Urinary bladder (tissue), 4 donors: ENCODE results near the gene LCP2. TPM values are rescaled to one million over a fixed set of nuclear protein-coding genes. Genes with fewer than 3 reads are reported as not detected.
A peak's percentile ranks its signal among the peaks of the same experiment; 100 is the strongest.

Experiments used
- DNase-seq: peaks from one replicate; pipeline ENCODE4 v3.0.0-alpha.2; 2015; ENCODE audit errors: extremely low spot score
- H3K27ac ChIP-seq: one replicate; pipeline ENCODE4 v1.5.1; 2013; ENCODE audit warnings: low read depth, mild to moderate bottlenecking, moderate library complexity
- H3K36me3 ChIP-seq: one replicate; pipeline ENCODE4 v1.6.1; 2013; ENCODE audit warnings: mild to moderate bottlenecking, moderate library complexity; ENCODE audit not compliant: insufficient read depth
- H3K4me1 ChIP-seq: one replicate; pipeline ENCODE4 v1.6.1; 2013; ENCODE audit warnings: mild to moderate bottlenecking, moderate library complexity; ENCODE audit not compliant: insufficient read depth
- H3K4me3 ChIP-seq: one replicate; pipeline ENCODE4 v1.5.1; 2013; ENCODE audit warnings: low read depth, low read length
- WGBS: extraction: QIAGEN DNeasy Blood & Tissue Kit; methylation state at CpG from one replicate; pipeline ENCODE4 v1.1.7; 2013; 5-methylcytosine and 5-hydroxymethylcytosine counted together
- polyA plus RNA-seq: library from polyadenylated mRNA; stranded (reverse); fragments of 200-250 nt; gene quantifications from one replicate; pipeline ENCODE4 v1.2.3, GENCODE V29; 2013
- total RNA-seq: library from RNA; depleted of rRNA; stranded (reverse); fragments of >200 nt; gene quantifications from one replicate; pipeline ENCODE4 v1.2.3, GENCODE V29; 2014
- donor health status: healthy with polysubstance abuse.
- donor health status: healthy.

Gene LCP2
- total RNA-seq (8.4 TPM), polyA plus RNA-seq (8.5 TPM)

DNA sequence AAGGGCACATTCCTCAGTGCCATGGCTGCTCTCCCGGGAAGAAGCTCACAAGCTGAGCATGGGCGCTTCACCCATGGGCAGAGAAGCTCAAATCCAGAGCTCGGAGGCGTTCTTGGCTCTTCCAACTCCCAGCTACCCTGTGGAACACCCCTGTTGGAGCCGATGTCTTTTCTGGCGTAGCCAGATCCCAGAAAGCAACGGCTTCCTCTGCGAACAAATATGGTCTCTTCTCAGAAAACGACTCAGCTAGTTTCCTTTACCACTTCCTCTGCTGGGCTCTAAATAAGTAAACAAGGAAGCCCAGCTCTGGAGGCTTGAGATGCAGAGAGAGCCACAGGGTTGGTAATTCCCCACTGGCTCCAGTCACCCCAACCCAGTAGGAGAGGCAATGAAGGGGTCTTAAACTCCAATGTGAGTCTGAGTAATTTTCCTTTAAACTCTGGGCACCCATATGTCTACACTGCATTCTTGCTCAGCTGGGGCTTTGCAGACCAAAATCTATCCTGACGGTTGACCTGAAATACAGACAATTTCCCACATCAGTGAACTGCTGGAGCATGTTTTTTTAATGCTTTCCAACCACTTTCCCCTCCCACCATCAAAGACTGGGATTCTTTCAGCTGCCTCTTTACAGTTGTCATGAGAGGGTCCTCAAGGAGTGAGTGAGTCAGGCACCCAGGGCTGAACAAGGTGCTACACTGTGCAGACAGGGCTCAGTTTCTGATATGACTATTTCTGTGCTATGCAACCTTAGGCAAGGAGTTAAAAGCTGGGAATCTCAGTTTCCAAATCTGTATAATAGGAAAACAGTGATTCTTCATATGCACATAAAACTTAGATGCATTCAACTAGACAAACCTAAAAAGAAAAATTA, at the start of gene LCP2:
Gene LCP2 (minus strand): TSS at position 189 of the 874 bp plus-strand sequence. CDS start 166 bp downstream, at position 23.
- Histone ChIP-seq H3K27ac (peak within 1 kb of the TSS; percentile 49), H3K4me3 (peak within 1 kb of the TSS; percentile 35), H3K4me1 (no peaks in the 10 kb centered on the region), H3K36me3 (no peaks in the 10 kb centered on the region)
- DNase-seq: no peak
- WGBS: 70% methylated on average over 10 of the region's 10 CpGs

DNA sequence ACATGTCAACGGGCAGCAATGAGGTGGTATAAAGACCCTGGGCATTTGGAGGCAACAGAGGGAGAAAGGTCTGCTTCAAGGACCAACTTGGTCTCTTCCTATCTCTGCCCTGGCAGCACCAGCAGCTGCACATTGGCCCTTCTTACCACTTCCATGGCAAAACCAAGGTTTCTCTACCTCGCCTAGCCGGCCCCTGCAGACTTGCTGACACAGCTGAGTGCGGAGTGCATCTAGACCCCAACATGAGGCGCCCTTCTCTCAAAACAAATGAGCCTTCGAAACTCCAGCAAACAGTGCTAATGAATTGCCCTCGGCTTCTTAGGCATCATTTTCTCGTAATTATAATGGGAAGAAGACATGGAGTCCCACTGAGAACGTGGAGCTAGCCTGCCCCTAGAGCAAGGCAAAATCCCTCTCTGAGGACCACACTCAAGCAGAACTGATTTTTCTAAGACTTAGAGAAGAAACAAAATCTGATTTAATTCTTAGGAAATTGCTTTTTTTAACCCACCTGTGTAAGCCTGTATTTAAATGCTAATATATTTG, 49.5 kb upstream of the LCP2 start:
- no peak overlapping the region for H3K4me3 ChIP-seq
- H3K4me1 ChIP-seq: no peaks in the 10 kb centered on the region
- no peak for DNase-seq
- no peaks in the 10 kb centered on the region for H3K36me3 ChIP-seq
- H3K27ac ChIP-seq: no peak overlapping the region
- WGBS: 94% methylated on average over 9 of the region's 9 CpGs

DNA sequence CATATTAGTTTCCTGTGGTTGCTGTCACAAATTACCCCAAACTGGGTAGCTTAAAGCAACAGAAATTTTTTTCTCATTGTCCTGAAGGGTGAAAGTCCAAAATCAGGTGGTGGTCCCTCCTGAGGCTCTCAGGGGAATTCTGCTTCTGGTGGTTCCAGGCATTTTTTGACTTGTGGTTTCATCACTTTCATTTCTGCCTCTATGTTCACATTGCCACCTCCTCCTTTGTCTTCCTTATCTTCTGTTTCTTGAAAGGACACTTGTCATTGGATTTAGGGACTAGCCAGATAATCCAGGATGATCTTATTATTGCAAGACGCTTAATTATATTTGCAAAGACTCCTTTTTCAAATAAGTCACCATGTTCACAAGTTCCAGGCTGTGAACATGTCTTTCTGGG, 48.4 kb upstream of the LCP2 start:
- Histone ChIP-seq H3K4me1 (no peaks in the 10 kb centered on the region), H3K27ac (no peak overlapping the region), H3K36me3 (no peaks in the 10 kb centered on the region), H3K4me3 (no peak overlapping the region)
- DNase-seq: no peak
- WGBS: 97% methylated on average over 1 of the region's 1 CpG

DNA sequence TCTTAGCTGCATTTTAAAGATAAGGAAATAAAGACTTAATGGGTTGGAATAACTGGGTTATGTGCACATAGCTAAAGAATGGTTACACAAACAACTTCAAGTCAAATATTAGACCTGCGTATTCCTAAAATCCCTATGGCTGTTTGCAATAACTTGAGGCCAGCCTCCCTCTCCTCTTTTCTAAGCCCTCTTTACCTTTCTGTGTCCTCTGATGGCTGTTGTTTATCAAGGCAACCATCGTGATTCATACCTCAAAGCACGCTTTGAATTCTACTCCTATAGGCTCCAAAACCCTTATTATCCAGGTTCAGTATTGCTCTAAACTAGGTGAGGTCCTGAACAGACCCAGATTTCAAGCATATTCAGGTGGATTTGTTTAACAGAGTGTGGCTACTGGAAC, 45.6 kb upstream of the LCP2 start:
- Histone ChIP-seq H3K4me3 (no peak overlapping the region), H3K27ac (no peak overlapping the region), H3K36me3 (no peaks in the 10 kb centered on the region), H3K4me1 (no peaks in the 10 kb centered on the region)
- DNase-seq: no peak
- 87% methylated on average over 3 of the region's 3 CpGs for WGBS

DNA sequence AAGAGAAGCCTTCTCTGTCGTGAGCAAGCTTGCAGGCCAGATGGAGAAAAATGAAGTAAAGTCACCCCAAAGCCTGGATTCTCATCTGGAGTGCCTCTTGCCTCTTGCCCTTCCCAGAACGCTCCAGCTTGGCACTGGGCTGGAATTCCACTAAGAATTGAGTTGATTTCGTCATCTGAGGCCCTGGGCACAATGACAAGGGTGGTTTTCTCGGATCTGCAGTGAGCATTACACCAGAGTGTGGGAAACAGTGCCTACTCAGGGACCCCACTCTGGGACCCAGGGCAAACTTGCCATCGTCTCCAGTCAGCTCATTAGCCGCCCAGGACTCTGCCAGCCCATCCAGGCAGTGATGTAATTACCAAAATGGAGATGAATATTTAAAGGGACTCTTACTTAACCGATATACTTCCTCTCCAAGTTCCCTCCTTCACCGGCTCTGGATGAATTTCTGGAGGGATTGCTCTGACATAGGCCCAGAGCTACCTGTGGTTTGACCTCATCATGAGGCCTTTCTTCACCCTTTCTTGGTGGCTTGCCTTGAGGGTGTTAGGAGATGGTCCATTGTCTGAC, 44.7 kb upstream of the LCP2 start:
- DNase-seq: no peak
- WGBS: 87% methylated on average over 8 of the region's 8 CpGs
- H3K27ac ChIP-seq: no peak overlapping the region

DNA sequence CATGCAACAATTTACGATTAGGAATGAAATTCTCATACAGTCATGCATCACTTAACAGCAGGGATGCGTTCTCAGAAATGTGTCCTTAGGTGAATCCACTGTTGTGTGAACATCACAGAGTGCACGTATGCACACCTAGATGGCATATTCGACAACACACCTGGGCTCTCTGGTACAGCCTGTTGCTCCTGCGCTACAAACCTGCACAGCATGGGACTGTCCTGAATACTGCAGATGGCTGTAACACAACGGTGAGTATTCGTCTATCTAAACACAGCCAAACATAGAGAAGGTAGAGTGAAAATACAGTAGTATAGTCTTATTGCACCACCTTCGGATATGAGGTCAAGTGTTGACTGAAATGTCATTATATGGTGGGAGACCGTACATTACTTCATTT, 44.0 kb upstream of the LCP2 start:
- WGBS: 95% methylated on average over 9 of the region's 9 CpGs
- Histone ChIP-seq H3K4me3 (no peak overlapping the region), H3K36me3 (no peaks in the 10 kb centered on the region), H3K4me1 (no peaks in the 10 kb centered on the region), H3K27ac (no peak overlapping the region)
- DNase-seq: no peak

More for the DNA sequence above, 44.7 kb upstream of the LCP2 start:
- Histone ChIP-seq H3K4me1 (no peaks in the 10 kb centered on the region), H3K4me3 (no peak overlapping the region), H3K36me3 (no peaks in the 10 kb centered on the region)

DNA sequence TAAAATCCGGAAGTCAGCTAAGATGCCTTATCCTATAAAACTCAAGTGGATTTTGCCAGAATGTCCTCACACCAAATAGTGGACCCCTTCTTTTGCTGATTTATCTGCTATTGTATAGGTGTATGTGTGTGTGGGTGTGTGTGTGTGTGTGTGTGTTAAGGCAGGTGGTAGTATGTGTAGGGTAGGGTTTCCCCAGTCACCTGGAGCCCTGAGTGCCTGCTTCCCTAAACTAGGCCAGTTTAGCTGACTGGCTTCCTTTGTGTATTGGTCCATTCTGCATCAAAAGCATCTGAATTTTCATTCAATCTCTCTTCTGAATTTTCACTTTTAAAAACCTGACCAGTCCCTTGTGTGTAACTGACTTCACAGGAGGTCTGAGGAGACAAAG, 42.2 kb upstream of the LCP2 start:
- WGBS: 92% methylated on average over 1 of the region's 1 CpG
- no peaks in the 10 kb centered on the region for H3K4me1 ChIP-seq
- H3K4me3 ChIP-seq: no peak overlapping the region
- no peaks in the 10 kb centered on the region for H3K36me3 ChIP-seq
- no peak for DNase-seq
- H3K27ac ChIP-seq: no peak overlapping the region

DNA sequence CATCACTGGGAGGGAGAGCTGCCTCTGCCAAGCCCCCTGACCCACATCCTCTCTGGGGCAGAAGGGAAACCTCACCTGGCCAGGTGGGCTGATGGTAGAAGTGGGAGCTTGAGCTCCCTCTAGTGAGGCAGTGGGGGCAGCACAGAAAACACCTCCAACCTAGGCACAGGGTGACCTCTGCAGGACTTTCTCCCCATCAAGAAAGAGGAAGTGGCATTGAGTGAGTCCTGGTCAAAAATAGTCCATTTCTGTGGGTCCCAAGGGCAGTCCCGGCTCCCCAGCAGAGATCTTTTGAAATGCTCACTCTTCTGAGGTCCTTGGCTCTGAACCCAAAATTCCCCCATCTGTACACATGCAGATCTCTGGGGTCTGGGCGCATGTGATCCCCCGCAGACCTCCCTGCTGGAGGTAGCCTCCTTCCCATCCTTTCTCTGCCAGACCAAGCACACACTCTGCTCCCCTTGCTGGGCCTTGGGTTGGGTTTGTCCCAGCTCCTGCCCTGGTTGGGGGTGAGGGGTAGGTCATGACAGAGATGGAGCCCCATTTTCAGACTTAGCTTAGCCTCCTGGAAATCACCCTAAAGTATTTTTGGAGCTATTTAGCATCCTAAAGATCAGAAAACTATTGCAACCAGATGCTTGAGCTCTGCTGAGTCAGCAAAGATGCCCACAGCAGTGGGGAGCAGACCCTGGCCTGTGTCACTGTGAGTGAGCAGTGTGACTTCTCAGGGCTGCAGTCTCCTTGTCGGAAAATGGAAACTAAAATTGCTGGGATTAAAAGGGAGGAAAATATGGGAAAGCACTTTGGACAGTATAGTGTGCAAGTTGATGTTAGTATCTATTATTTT, 41.6 kb upstream of the LCP2 start:
- DNase-seq: no peak
- Histone ChIP-seq H3K4me1 (no peaks in the 10 kb centered on the region), H3K27ac (no peak overlapping the region), H3K4me3 (no peak overlapping the region), H3K36me3 (no peaks in the 10 kb centered on the region)
- 90% methylated on average over 4 of the region's 4 CpGs for WGBS

DNA sequence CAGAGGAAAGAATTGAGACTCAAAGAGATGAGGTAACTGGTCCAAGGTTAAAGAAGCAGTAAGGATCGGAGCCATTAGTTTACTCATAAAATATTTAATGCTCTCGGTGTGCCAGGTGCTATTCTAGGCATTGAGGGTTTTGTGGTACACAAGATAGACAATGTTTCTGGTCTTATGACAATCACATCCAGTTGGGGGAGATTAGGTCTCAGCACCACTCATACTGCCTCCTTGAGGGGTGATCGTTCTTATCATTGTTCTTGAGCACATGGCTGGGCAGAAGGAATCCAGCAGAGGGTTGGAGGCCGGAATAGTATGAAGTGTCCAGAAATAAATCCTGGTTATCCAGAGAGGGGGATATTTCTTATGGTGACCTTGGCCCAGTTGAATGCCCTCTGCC, 40.7 kb upstream of the LCP2 start:
- H3K27ac ChIP-seq: no peak overlapping the region
- no peak for DNase-seq
- 73% methylated on average over 4 of the region's 4 CpGs for WGBS
- no peaks in the 10 kb centered on the region for H3K4me1 ChIP-seq
- no peaks in the 10 kb centered on the region for H3K36me3 ChIP-seq
- no peak overlapping the region for H3K4me3 ChIP-seq

DNA sequence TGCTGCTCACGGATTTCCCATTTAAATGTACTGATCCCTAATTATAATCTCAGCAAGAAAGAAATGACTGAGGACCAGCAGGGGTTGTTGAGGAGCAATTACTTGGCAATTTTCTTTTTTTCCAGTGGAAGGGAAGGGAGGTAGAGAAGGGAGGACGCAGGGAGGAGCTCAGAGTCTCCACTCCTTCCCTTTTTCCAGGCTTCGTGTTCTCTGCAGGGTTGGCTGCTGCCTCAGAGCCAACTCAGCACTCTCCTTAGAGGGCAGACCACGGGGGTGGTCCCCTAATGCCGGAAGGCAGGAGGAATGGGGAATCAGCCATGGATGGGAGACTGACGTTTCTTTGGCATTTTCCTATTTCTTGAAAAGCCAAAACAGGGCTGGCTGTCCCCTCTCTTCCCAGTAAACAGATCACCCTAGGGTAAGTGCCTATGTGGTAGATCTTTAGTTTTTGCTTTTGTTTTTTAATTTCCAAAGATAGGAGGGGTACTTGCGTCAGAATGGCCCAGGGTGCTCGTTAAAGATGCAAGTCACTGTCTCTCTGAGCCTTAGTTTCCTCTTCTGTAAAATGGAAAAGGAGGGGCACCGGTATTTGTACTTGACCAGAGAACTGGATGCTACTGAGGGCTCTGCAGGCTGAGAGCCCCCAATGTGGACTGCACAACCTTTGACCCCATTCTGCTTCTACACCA, 39.6 kb upstream of the LCP2 start:
- Histone ChIP-seq H3K4me3 (no peak overlapping the region), H3K4me1 (no peaks in the 10 kb centered on the region), H3K36me3 (no peaks in the 10 kb centered on the region), H3K27ac (no peak overlapping the region)
- no peak for DNase-seq
- WGBS: 70% methylated on average over 9 of the region's 9 CpGs

DNA sequence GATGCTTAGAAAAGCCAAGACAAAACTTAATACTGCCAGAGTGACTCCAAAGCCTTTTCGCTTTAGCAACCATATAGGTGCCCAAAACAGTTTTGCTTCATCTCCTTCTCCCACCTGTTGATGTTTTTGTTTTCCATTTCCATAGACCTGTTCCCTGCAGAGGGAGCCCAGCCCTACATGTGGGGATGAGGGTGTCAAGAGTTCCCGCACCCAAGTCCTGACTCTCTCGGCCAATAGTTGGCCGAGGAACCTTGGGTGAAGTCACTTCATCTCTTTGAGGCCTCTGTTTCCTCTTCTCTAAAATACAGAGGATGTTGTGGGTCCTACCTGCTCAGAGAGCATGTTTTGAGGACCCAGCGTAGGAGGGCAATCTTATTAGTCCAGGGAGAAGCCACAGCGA, 38.5 kb upstream of the LCP2 start:
- Histone ChIP-seq H3K4me1 (no peaks in the 10 kb centered on the region), H3K27ac (no peak overlapping the region), H3K36me3 (no peaks in the 10 kb centered on the region), H3K4me3 (no peak overlapping the region)
- 91% methylated on average over 6 of the region's 6 CpGs for WGBS
- DNase-seq: no peak

DNA sequence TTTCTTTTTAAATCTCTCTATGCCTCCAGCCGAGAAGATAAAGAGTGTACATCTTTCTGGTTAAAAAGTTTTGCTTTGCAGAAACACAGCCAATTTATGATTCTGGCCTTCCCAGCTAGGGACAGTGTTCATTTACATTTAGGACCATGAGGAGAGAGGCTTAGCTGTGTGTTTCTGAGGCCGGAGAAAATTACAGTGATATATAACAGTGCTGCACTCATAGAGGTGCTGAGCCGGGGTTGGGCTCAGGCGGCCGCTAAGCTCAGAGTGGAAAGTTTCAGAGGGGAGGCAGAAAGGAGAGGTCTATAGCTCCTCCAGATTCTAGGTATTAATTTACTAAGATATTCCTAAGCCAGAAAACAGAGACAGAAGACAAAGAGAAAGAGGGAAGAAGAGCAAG, 37.0 kb upstream of the LCP2 start:
- Histone ChIP-seq H3K36me3 (no peaks in the 10 kb centered on the region), H3K4me1 (no peaks in the 10 kb centered on the region), H3K4me3 (no peak overlapping the region), H3K27ac (no peak overlapping the region)
- no peak for DNase-seq
- WGBS: 79% methylated on average over 5 of the region's 5 CpGs
